ENCODE data around the gene ASIC4.

ASIC4 gene

DNA sequence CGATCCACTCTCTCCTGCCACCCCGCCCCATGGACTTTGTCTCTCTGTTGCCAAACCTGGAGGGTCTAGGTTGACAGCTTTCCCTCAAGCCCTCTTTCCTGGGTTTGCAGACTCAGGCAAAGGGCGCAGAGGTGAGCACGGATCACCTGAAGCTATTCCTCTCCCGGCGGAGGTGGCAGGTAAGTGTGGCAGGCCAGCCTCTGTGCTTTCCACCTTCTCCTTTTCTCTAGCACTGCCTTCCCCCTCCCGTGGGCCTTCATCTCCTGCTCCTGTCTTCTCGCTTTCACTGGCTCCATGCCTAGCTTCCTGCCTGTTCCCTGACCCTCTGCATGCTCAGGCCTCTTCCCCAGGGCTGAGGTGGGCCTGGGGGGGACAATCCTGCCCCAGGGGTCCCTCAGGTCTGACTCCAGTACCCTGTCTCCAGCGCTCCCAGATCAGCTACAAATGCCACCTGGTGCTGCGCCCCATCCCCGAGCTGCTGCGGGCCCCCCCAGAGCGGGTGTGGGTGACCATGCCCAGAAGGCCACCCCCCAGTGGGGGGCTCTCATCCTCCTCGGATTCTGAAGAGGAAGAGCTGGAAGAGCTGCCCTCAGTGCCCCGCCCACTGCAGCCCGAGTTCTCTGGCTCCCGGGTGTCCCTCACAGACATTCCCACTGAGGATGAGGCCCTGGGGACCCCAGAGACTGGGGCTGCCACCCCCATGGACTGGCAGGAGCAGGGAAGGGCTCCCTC, 31.4 kb upstream of the ASIC4 start:
- TF ChIP-seq, protein P1, sequence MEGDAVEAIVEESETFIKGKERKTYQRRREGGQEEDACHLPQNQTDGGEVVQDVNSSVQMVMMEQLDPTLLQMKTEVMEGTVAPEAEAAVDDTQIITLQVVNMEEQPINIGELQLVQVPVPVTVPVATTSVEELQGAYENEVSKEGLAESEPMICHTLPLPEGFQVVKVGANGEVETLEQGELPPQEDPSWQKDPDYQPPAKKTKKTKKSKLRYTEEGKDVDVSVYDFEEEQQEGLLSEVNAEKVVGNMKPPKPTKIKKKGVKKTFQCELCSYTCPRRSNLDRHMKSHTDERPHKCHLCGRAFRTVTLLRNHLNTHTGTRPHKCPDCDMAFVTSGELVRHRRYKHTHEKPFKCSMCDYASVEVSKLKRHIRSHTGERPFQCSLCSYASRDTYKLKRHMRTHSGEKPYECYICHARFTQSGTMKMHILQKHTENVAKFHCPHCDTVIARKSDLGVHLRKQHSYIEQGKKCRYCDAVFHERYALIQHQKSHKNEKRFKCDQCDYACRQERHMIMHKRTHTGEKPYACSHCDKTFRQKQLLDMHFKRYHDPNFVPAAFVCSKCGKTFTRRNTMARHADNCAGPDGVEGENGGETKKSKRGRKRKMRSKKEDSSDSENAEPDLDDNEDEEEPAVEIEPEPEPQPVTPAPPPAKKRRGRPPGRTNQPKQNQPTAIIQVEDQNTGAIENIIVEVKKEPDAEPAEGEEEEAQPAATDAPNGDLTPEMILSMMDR (IDR thresholded peaks at IDR 0.05; ENCODE audit: borderline replicate concordance, insufficient read depth, low read depth, low read length), result no peak
- H3K4me3 ChIP-seq (ENCODE audit: low read depth, low read length), result no peak overlapping the region

DNA sequence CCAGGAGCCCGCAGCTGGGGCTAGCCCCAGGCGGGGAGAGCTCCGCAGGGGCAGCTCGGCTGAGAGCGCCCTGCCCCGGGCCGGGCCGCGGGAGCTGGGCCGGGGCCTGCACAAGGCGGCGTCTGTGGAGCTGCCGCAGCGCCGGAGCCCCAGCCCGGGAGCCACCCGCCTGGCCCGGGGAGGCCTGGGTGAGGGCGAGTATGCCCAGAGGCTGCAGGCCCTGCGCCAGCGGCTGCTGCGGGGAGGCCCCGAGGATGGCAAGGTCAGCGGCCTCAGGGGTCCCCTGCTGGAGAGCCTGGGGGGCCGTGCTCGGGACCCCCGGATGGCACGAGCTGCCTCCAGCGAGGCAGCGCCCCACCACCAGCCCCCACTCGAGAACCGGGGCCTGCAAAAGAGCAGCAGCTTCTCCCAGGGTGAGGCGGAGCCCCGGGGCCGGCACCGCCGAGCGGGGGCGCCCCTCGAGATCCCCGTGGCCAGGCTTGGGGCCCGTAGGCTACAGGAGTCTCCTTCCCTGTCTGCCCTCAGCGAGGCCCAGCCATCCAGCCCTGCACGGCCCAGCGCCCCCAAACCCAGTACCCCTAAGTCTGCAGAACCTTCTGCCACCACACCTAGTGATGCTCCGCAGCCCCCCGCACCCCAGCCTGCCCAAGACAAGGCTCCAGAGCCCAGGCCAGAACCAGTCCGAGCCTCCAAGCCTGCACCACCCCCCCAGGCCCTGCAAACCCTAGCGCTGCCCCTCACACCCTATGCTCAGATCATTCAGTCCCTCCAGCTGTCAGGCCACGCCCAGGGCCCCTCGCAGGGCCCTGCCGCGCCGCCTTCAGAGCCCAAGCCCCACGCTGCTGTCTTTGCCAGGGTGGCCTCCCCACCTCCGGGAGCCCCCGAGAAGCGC, 30.6 kb upstream of the ASIC4 start:
- H3K4me3 ChIP-seq (ENCODE audit: low read depth, low read length), result no peak overlapping the region
- TF ChIP-seq, protein P1 (IDR thresholded peaks at IDR 0.05; ENCODE audit: borderline replicate concordance, insufficient read depth, low read depth, low read length), result no peak

- H3K4me3 ChIP-seq (ENCODE audit: low read depth, low read length), result no peak overlapping the region
- TF ChIP-seq, protein P1 (IDR thresholded peaks at IDR 0.05; ENCODE audit: borderline replicate concordance, insufficient read depth, low read depth, low read length), result no peak
Observed at GRCh38 chr2:219484343-219485200, 29.7 kb upstream of the ASIC4 start.

DNA sequence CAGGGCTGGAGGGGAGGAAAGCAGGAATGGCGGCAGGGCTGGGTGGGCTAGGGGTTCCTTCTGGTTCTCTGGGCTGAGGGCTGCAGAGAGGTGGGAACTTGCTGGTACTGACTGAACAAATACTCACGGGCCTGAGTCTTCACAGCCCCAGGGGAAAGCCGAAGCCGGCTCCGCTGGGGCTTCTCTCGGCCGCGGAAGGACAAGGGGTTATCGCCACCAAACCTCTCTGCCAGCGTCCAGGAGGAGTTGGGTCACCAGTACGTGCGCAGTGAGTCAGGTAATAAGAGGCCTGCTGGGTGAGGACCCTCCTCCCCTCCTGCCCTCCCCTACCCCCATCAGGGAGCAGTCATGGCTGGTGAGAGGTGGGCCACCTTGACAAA, 29.1 kb upstream of the ASIC4 start:
- H3K4me3 ChIP-seq (ENCODE audit: low read depth, low read length), result no peak overlapping the region
- TF ChIP-seq, protein P1 (IDR thresholded peaks at IDR 0.05; ENCODE audit: borderline replicate concordance, insufficient read depth, low read depth, low read length), result no peak

GRCh38 chr2:219486380-219486959, 27.8 kb upstream of the ASIC4 start:
- H3K4me3 ChIP-seq (ENCODE audit: low read depth, low read length), result no peak overlapping the region
- TF ChIP-seq, protein P1 (IDR thresholded peaks at IDR 0.05; ENCODE audit: borderline replicate concordance, insufficient read depth, low read depth, low read length), result no peak

DNA sequence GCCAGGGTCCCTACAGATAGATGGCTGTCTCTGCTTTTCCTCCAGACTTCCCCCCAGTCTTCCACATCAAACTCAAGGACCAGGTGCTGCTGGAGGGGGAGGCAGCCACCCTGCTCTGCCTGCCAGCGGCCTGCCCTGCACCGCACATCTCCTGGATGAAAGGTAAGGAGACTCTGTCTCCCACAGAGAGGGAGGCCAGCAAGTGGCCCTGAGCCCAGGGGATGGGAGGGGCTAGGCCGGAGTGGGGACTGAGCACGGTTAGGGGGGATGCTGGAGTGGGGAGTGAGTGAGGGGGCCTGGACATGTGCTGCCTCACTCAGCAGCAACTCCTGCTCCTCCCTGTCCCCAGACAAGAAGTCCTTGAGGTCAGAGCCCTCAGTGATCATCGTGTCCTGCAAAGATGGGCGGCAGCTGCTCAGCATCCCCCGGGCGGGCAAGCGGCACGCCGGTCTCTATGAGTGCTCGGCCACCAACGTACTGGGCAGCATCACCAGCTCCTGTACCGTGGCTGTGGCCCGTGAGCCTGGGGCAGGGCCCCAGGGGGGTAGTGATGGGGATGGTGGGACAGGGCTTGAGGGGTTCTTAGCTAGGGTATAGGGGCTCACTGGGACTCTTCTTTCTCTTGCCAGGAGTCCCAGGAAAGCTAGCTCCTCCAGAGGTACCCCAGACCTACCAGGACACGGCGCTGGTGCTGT, 26.0 kb upstream of the ASIC4 start:
- H3K4me3 ChIP-seq (ENCODE audit: low read depth, low read length), result no peak overlapping the region
- TF ChIP-seq, protein P1 (IDR thresholded peaks at IDR 0.05; ENCODE audit: borderline replicate concordance, insufficient read depth, low read depth, low read length), result no peak

Data from GM12875 (cell line).